ENCODE measurements around the gene PCK1.

- TF ChIP-seq FOS (IDR thresholded peaks at IDR 0.05; ENCODE audit: borderline replicate concordance, insufficient read depth, low read length) (no peak), POLR2A (IDR thresholded peaks at IDR 0.05; ENCODE audit: low read depth, low read length) (no peak), CTCF (IDR thresholded peaks at IDR 0.05; ENCODE audit: extremely low read depth in 1 of 2, insufficient read depth in 1 of 2, low read depth in 1 of 2, low read length in 2 of 2) (no peak), POLR2AphosphoS5 (IDR thresholded peaks at IDR 0.05; ENCODE audit: insufficient read depth, low read depth, low read length) (no peak), MAX (IDR thresholded peaks at IDR 0.05; ENCODE audit: insufficient read depth, insufficient read length) (no peak), EZH2 (IDR thresholded peaks at IDR 0.05; ENCODE audit: borderline replicate concordance, low read depth, low read length, severe bottlenecking) (no peak), JUN (IDR thresholded peaks at IDR 0.05; ENCODE audit: borderline replicate concordance, insufficient read depth, insufficient read length, low read depth) (no peak), GATA2 (IDR thresholded peaks at IDR 0.05; ENCODE audit: insufficient read depth, insufficient read length, low read depth, low read length) (no peak)
These were observed 24.7 kb downstream of the PCK1 start for GRCh38 chr20:57585466-57586213.

Data from endothelial cell of umbilical vein (primary cell).